HG03045 (cell line): ENCODE data around the gene GDI1.

Experiments used
- ATAC-seq: cut with Tn5 transposase; IDR thresholded peaks from one replicate; pipeline ENCODE4 v1.9.1; 2021; ENCODE audit warnings: mild to moderate bottlenecking, moderate library complexity; ENCODE audit not compliant: unreplicated experiment

Gene GDI1

GRCh38 chrX:154478728-154479622 lies 42.0 kb downstream of the GDI1 start, which contains the start of gene LAGE3:
LAGE3 (minus strand) TSS chrX:154479281; CDS start chrX:154478915, 366 bp downstream.
- ATAC-seq, result peak; percentile 85

DNA sequence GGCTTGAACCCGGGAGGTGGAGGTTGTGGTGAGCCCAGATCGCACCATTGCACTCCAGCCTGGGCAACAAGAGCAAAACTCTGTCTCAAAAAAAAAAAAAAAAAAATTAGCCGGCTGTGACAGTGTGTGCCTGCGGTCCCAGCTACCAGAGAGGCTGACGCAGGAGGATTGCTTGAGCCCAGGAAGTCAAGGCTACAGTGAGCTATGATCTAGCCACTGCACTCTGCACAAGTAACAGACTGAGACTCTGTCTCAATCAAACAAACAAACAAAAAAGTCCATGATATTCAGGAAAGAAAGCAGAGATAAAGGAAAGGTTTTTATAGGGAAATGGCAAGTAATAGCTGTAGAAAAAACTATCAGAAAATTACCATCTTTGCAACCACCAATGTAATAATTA lies 44.2 kb downstream of the GDI1 start:
- no peak for ATAC-seq

DNA sequence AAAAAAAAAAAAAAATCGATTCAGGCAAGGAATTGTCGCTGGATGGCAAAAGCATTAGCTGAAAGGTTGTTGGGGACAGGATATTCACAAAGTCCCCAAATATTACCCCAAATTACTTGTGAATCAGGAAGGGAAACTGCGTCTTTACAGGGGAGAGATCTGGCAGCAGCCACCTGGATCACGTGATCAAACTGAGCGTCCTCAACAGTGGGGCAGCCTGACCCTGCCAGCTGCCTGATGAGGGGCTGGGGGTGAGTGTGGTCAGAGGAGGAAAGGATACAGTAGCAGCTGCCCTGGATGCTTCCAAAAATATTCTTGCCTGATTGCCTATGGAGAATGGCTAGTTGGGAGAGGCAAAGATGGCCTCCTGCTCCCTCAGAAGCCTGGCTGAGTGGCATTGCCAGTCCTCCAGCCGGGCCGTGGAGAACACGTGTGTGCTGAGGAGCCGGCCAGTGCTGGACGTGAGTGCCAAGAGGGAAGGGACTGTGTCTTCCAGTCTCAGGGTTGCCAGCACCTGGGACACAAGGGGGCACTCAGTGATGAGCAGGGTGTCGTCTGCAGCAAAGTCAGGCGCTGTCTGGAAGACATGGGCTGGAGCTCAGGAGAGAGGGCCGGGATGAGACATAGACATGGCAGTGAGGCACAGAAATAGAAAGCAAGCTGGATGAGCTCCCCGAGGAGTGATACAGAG lies 45.1 kb downstream of the GDI1 start:
- ATAC-seq, result no peak

DNA sequence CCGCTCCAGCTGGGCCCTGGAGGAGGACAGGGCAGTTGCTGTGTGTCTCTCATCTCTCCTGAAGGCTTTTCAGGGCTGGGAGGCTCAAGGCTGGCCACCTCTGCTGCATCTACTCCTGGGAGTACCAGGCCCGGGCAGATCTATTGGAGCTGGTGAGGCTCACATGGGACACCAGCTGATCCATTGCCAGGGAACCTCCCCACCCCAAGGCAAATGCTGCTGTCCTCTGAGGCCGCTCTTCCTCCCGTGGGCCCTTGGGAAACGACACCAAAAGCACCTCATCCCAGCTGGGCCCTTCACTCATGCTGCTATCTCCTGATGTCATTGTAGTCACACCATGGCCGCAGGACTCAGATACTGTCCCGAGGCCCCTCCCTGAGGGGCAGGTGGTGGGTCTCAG lies 45.8 kb downstream of the GDI1 start:
- ATAC-seq, result no peak

- ATAC-seq, result no peak
These were observed 46.4 kb downstream of the GDI1 start for GRCh38 chrX:154483325-154483724.

DNA sequence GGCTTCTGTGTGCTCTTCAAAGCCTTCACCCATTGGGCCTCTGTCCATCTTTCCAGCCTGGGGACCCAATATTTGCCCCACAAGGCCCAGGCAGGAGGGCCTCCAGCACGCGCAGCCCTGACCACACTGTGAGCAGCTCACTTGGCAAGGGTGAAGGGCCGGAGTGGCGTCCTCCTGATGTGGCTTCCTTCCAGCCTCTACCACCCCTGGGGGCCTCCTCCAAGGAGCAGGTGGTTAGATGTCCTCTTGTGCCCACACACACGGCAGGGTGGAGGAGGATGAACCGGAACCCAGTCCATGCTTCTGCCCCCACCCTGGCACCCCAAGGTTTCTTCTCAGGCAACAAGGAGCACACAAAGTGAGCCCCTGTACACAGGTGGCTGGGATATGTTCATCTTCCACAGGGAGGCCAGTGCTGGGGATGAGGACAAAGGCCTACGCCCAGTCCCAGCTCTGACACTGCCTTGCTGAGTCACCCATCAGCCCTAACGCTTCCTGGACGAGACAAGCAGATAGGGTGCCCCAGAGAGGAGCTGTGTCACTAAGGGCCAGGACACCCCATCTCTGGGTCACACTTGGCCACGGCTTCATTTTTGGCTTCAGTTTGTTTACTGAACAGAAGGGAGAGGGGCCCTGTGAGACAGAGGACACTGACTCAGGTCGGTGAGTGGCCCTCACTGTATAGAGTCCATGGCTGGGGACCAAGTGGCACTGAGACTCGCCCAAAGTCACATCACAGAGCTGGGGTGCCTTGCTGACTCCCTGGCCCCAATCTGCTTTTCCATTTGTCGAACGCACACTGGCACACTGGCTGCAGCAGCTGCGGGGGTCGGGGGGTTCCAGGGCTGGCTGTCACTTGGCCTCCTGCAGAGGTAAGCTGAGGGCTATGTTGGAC lies 47.5 kb downstream of the GDI1 start:
- no peak for ATAC-seq

DNA sequence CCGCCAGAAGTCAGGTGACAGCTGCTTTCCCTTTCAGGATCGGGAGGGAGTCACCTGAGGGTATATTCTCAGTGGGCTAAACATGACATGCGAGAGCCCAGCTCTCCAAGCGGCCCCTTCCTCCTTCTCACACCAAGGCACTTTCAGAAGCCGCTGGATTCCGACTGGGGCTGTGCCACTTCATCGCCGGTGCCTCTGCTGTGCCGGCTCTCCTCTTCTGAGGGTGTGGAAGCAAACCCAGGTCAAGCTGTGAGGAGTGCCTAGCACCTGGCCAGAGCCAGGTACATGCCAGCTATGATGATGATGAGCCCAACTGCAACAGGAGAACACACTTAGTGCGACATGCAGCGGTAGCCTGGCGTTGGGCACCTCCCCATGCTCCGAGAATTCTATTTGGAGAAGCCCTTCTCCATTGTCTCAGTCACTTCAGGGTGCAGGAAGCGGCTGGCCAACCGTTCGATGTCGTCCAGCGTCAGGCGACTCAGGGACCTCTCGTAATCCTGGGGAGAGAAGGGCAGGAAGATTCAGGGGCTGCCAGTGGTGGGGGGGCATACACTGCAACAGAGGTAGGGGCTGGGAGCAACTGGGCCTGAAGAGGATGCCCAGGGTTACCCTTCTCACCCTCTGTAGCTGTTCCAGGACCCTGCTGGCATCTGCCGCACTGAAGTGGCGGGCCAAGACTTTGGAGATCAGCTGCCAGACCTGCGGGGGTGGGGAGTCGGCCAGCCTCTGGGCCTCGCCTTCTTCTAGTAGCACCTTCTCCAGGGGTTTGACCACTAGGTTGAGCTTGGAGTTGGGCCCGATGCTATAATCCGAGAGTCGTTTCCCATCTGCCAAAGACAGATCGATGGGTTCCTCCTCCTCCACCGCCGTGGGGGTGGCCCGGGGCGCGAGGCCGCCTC lies 48.4 kb downstream of the GDI1 start:
- no peak for ATAC-seq

DNA sequence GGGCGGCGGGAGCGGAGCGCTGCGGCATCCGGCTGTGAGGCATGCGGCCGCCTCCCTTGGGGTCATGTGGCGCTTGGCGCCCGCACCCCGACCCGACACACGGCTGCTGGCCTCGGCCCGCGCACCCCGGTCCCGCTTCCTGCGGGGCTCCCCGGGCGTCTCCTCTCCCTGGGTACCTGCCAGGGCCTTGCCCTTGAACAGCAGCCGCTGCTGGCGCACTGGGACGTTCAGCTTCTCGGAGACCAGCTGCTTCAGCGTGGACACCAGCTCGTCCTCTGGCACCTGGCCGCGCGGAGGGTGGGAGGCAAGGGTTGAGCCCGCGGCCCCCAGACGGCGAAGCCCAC lies 49.1 kb downstream of the GDI1 start:
- ATAC-seq, result no peak

- peak; percentile 22 for ATAC-seq
These were observed 49.6 kb downstream of the GDI1 start, which contains the start of gene UBL4A for GRCh38 chrX:154486396-154487207. UBL4A (minus strand) TSS chrX:154486615; CDS start chrX:154486584, 31 bp downstream.

DNA sequence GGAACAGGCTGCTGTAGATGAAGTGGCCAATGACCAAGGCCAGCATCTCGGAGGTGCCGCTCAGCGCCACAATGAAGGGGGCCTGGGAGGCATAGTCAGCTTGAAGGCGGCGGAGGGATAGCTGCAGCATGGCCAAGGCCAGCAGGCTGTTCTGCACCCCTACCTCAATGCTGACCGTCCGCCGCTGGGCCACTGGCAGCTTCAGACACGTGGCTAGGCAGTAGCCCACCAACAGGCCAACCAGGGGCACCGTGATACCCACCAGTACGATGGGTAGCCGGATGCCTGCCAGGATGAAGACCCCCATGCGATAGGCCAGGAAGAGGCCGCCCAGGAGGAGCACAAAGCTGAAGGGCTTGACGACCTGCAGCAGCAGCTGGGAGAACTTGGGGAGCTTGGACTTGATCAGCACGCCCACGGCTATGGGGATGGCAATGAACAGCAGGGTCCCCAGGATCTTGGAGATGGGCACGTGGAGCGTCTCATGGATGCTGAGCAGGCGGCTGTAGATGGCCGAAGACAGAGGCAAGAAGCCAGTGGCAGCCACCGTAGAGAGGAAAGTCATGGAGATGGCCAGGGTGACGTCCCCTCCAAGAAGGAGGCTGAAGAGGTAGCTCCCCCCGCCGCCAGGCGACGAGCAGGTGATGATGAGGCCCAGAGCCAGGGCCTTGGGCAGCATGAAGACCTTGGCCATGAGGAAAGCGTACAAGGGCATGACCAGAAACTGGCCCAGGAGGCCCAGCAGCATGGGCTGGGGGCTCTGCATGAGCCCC lies 50.8 kb downstream of the GDI1 start:
- ATAC-seq, result no peak

DNA sequence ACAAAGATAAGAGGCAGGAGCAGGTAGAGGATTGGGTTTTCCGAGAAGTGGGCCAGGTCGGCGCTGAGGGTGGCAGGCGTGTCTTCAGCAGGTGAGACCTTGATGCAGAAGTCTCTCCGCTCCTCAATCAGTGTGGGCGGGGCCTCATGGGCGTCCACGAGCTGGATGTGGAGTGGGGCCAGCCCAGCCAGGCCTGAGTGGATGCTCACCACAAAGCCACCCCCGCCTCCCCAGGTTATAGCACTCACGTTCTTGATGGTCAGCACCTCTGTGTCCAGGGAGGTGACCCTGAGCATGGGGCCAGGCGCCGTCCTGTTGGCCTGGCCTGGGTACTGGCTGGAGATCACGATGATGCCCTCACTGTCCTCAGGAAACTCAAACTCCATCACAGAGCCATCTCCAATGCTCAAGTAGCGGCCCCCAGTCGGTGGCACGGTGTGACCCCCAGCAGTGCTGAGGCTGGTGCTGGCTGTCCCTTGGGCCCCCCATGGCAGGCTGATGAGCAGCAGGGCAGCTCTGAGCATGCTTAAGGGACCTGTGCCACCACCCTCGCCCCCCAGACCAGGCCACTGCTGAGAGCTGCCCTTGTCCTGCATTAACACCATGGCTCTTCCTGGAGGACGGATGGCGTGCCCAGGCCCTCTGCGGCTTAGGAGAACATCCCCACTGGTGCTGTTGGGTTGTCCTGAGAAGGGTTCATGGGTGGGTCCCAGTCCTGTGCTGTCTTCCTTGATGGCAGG lies 51.6 kb downstream of the GDI1 start:
- no peak for ATAC-seq

DNA sequence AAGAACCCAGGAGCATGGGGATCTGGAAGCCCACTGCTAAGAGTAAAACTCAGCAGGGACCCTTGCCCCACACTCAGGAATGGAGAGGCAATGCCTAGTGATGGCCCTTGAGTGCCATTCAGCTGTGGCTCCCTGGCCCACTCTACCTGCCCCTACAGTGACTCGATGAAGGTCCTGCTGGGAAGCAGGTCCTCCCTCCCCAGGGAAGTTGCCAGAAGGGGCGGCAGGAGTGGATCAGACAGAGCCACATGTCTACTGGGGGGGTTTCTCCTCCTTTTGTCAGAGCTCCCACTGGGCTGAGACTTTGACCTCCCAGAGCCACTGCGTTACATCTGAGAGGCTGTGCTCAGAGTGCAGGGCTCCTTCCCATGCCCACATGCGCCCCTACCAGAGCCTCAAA lies 52.2 kb downstream of the GDI1 start:
- no peak for ATAC-seq

GRCh38 chrX:154490021-154490413 lies 53.1 kb downstream of the GDI1 start:
- peak; percentile 16 for ATAC-seq

DNA sequence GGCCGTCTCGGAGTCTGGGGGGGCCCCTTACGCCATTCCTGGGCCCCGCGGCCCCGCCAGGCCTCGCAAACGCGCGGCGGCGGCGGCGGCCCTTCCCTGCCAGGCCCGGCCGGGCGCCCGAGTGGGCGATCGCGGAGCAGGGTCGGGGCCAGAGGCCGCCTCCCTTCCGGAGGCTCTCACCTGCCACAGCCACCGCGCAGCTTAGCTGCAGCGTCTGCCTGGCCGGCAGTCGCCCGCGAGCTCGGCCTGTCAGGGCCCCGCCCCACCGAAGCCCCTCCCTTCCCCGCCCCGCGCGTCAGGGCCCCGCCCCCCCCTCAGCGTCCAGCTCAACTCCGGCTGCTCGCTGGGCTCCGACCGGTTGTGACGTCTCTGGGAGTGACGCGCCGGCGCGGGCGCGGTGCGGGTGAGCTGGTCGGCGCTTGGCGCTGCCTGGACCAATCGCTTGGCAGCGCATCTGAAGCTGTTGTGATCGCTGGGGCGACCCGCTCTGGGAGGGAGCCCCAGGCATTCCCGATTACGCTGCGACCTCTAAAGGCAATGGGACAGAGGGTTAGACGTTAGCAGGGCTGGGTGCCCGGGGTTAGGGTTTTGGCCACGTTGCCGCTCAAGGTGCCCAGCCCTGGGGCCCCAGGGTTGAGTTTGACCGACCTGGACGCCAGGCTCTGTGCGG lies 53.6 kb downstream of the GDI1 start, which contains the start of gene SLC10A3:
SLC10A3 (minus strand) TSS at position 216 of the 670 bp plus-strand sequence. CDS start 1,689 bp downstream, outside the sequence.
- ATAC-seq, result peak; percentile 72
